ENCODE data around the gene TMEM140.
A peak's percentile ranks its signal among the peaks of the same experiment; 100 is the strongest.
"Not testable (repeated sequence)": the region's sequence is repeated elsewhere in the genome, so short reads cannot be mapped to it uniquely, and the experiment has no call there.

The TMEM140 gene

DNA sequence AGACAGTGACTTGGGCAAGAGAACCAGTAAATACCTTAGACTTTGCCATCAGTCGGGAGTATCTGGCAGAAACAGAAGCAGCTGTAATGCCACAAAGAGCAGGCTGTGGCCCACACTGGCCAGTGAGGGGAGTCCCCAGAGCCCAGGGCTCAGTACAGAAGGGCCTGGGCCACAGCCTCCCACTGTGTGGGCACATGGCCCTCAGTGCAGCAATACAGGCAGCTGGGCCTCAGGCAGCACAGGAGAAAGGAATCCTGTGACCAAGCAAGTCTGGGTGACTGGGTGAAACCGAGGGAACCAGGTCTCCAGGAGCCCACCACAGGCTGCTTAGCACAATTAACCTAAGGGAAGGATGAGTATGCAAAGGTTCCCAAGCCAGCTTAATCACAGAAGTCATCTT, 49.5 kb downstream of the TMEM140 start:
- DNase-seq, result no peak

DNA sequence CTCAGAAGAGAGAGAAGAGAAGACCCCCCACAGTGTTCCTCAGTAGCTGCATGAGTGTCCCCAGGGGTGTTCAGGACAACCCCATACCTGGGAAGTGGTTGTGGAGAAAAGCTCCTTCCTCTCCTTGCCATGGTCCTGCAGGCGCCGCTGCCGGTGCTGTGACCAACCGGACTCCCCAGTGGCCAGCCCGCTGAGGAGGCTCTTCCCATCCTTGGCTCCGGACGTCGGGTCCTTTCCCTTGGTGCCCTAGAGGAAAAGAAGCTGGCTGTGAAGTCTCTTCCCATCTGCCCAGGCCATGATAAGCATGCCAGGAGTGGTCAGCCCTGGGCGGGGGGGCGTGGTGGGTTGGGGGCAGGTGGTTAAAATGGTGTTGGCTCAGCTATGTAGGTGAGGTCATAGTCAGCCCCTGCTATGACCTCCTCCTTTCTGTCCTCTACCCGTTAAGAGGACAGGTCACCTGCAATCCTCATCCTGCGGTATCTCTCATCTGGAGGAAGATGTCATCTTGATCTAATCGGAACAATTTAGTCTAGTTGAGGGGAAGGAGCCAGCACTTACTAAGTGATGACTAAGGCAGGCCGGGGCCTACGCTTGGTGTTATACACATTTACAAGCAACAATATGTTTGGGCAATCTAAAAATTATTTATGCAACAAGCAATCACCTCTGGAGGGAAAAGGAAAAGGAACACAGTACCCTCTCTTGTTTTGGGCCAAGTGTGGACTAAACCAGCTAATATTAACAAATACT, 50.2 kb downstream of the TMEM140 start:
- no peak for DNase-seq

DNA sequence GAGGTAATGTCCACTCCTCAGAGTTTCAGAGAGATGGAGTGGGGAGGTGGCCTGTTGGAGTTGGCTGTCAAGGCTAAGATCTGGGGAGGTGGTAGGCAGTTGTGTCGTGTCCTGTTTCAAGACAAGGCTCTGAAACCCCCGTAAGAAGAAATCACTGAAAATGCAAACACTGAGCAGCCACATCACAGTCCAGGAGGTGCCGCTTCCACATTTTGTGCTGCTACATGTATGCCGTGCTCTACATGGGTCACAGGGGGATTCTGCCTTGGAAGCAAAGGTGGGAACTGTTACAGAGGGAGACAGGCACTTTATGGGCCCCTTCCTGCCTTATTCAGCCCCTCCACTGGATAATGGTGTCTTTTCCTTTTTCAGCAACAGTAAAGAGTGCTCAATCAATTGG, 51.6 kb downstream of the TMEM140 start:
- DNase-seq, result no peak

DNA sequence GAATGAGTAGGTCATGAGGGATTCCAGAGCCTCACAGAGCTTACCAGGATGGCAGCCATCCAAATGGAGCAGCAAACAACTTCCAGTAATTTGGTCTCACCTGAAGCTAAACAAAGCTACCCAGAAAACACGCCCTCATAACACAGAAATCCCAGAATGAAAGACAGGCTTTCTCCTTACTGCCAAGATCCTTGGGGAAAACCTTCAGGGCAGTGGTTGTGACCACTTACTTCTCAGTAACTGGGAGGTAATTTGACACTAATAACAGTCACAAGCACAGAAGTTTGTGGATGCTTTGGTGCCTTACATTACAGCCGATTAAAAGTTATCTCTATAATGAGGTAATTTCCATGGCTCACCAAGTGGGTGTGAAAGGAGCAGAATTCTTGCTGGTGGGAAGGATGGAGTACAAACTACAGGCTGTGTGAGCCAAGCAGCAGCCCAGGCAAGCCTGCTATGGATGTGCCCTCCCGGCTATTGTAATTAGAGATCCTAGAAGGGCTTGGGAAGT, 53.0 kb downstream of the TMEM140 start:
- DNase-seq, result no peak

DNA sequence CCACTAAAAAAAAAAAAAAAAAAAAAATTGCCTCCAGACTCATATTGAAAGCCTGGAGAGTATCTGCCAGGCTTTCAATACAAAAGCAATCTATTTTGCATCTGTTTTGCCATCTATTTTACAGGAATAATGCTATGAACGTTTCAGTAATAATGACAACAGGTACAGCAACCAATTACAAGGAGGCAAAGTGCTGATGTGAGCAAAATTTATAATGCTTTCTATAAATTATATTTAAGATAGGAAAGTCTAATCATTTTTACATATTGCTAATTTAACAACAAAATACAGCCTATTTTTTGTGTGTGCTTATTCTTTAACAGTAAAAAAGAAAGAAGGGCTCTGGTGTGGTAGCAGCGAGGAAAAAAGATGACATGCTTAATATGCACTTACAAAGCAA, 53.5 kb downstream of the TMEM140 start:
- DNase-seq, result no peak

DNA sequence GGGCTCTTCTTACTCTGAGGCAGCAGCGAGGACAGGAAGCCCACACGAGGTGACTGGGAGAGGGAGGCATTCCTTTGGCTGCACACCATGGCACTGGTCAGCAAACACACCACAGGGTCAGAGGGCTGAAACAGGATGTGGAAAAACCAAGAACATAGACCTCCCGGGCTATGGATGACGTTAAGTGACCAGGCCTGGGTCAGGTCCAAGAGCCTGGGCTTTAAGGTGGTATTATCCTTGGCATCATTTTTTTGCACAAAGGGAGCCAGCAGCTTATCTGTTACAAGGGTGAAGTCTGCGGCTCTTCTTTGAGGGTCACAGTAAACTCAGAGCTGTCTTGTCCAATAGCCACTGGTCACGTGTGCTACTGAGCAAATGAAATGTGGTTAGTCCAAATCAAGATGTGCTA, 56.5 kb downstream of the TMEM140 start:
- DNase-seq, result no peak

DNA sequence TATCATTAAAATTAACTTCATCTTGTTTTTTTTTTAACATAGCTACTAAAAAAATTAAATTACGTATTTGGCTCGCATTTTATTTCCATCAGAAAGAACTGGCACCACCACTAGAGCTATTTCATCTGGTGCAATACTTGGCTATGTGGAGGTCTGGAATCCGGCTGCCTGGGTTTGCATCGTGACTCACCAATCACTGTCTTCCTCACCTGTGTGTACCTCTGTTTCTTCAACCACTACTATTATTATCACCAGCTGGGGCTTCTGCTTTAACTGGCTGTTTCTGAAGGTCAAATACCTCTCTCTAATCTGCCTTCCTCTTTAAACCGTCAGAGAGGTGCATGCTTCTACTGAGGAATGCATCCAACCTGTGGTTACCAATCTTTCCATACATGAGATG, 57.0 kb downstream of the TMEM140 start:
- DNase-seq, result no peak

DNA sequence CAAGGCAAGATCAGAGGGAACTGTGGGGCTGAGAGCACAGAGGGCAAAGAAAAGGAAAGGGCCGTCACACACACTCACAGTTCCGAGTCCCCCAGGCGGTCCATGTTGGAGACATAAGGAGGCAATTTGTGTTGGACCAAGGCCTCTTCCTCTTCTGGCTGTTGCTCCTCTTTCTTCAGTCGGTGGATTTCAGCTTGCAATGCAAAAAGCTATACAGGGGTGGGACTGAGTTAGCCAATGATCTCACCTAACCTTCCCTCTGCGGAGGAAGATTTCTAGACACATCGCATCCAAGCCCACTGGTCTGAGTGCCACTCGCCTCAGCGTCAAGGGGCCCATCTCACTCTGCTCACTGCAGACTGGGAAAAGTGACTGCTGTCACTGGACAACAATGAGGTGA, 58.0 kb downstream of the TMEM140 start:
- DNase-seq, result no peak

DNA sequence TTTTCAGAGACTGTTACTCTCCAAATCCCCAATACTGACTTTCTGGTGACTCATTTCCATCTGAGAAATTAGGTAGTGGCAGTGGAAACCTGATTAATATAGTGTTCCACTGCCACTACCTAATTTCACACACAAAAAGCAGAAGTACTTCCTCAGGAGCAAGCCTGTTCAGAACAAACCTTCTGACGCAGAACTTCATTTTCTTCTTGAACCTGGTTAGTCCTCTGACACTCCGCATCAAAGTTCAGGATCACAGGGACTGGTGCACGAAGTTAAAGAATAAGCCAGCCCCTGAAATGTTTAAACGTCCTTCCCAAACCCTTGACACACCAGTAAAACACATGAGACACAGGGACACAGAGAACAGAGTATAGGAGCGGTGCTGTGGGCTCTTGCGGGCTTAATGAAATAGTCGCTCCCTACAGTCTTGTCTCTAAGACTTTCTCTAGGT, 59.1 kb downstream of the TMEM140 start:
- no peak for DNase-seq

DNA sequence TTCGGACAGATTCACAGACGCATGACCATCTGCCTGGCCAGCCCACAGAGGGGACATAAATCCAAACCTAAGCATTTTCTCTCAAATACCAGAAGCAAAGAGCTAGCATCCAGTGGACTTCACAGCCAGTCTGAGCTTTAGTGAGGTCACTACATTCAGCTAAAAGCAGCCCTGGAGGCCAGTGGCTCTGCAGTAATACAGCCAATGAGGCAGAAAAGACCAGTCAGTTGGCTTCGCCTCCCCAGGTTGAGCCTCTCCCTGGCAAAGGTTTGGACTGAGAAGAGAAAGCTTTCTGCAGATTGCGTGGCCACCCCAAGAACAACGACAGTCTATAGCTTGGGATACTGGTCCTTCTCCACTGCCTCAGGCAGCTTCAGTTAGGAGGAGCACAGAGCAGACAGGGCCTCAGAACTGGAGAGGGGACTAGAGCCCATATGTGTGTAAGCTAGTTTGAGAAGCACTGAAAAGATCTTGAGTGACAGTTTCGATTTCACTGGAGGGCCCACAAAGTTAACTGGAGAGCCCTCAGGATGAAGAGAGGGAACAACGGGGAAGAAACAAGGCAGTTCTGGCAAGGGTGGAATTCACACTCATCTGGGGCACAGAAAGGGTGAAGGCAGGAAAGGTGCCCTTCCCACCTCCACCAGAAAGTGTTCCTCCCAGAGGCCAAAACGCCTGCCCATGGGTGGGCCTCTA, 59.7 kb downstream of the TMEM140 start:
- no peak for DNase-seq

DNA sequence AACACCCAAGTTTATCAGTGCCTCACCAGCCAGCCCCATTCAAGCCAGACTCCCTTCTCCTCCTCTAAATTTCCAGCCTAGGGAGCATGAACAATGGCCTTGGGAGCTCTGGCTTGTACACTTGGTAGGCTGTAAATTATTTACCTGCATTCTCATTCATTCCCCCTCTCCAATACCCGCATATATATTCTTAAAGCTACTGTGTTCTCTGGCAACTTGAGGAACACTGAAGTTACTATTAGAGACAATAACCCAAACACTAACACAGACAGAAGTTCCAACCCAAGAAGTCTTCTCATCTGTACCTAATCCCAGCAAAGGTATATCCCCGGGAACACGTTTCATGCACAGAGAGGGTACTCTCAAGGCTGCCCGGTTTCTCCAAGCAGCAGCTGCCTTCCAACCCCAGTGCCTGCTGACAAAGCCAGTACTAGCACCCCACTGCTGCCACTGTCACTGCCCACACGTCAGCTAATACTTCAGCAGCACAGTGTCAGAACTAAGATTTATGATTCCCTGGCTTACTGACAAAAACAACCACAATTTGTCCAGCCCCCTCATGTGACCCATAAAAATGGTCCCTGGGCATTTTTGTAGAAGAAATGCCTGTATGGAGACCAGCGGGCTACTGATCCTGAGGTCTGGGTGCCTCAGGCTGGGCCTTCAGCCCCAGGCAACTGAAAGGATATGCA, 60.4 kb downstream of the TMEM140 start:
- no peak for DNase-seq

DNA sequence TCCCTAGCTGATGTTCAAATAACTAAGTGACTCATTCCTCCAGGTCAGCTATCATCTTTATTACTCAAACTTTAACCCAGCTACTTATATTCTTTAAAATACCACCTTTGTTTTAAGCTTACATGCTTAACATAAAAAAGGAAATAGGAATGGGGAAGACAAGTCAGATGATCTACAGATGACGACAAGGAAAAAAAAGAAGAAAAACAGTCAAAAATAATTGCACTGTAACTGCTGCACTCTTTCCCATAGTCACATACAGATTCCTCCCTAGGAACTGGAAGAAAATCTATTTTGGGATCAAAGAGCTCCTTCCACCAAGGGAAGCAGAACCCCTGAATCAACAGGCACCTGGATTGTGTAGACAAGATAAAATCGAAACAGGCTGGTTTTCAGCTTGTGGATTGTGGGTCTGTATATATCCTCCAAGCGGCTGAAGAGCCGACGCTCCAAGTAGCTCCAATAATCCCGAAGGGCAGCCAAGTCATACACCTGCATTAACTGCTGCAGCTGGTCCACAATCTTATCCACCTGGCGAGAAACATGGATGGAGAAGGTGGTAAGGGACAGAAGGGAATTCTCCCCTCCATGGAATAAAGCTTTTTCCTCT, 61.5 kb downstream of the TMEM140 start:
- no peak for DNase-seq

DNA sequence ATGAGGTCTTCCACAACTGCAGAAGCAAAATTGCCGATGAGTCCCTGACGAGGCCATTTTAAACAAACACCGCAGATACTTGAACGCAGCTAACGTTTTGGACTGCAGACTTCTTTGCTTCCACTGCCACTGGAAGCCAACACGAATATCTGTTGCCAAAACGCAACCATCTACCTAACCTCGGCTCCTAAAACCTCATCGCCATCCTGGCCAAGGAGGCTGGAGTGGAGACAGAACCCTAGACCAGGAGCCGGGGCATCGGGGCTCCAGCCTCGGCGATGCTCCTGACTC, 63.0 kb downstream of the TMEM140 start:
- no peak for DNase-seq

DNA sequence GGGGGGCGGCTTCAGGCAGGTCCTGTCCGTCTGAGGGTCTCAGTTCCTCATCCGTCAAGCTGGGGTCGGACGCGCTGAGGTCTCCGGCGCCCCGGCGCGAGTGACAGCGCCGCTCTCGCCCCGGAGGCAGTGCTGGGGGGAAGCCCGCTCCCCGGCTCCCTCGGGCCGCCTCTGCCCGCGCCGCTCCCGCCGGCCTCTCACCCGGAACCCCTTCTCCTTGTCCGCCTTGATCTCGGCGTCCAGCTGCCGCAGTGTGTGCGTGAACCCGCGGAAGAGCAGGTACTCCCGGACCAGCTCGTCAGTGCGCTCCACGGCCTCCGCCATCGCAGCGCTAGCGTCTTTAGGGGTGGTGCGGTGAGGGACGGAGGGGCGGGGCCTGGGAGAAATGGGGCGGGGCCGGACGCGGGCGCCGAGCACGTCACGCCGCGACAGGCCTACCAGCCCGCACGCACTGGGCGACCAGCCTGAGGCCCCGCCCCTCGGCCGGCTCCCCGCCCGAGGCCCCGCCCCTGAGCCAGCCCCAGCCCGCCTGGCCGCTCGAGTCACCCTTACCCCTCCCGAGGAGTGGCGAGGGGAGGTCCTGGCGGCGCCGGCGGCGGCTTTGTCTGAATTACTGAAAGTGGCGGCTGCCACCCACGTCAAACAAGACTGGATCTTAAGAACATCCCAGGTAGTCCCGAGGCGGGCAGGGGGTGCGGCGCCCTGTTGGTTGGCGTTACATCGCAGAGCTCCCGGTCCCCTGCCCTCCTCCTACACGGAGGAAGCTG, 63.5 kb downstream of the TMEM140 start, which contains the start of gene WDR91:
Gene WDR91, minus strand, starts transcription at position 348 of the 767 bp plus-strand sequence. Its CDS starts 24 bp downstream, at position 324.
- peak; percentile 65 for DNase-seq

DNA sequence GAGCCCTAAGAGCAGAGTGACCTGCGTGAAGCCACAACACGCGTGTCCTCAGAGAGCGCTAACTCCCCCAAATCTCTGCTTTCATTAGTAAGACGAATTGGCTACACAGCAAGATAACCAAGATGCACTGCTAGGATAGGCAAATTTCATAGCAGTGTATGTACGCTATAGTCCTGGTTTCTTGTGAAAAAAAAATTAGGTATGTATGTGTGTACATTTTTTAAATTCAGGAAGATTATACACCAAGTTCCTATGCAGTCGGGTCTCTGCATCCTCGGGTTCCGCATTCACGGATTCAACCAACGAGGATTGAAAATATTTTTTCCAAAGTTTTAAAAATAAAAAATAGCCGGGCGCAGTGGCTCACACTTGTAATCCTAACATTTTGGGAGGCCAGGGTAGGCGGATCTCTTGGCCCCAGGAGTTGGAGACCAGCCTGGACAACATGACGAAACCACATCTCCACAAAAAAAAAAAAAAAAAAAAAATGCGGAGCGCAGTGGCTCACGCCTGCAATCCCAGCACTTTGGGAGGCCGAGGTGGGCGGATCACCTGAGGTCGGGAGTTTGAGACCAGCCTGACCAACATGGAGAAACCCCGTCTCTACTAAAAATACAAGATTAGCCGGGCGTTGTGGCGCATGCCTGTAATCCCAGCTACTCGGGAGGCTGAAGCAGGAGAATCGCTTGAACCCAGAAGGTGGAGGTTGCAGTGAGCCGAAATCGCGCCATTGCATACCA, 64.2 kb downstream of the TMEM140 start:
- DNase-seq, result not testable (repeated sequence)

DNA sequence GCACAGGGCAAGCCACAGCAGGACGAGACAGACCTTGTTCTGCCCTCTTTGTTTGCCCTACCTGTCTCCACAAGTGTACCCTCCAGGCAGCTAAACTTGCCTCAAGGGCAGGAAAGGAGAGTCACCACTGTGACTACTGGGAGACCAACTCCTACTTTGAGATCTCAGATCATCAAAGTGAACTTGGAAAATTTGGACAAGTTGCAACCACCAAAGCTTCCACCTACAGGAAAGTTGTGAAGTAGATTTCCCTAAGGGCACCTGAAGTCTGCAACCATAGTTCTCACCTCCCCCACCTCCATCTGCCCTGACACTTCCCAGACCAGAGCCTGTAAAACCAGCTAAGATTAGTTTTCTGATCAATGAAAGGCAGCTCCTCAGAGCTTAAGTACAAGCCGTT, 66.0 kb downstream of the TMEM140 start:
- DNase-seq, result no peak

DNA sequence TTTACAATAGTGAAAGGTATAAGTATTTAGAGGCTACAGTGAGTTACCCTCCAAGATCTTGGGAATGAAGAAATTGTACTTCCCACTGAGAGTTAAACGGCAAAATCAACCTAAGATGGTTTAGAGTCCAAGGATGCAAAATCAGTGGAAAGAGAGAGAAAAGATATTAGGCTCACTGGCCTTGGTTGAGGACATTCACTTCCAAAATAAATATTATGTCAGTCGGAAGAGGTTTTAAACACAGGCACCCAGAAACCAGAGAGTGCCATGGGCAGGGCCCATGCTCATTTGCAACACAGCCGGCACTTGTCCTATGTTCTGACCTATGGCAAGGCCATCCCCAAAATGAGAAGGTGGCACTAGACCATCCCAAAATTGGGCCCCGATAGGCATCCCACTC, 67.3 kb downstream of the TMEM140 start:
- DNase-seq, result no peak

DNA sequence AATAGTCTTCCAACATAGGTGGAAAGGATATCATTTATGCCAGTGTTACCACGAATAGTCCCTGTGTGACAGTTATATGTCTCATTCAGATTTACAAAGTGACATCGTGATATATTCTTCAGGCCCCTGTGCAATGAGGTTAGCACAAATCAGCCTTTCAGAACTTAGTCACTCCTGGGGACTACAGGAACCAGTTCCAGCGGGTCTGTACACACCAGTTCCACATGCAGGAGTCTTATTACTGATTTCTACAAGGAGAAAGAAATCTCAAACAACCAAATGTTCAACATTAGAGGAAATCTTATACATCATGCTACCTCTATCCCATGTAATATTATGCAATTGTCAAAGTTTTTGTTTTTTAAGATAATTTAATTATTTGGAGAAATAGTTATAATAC, 67.8 kb downstream of the TMEM140 start:
- no peak for DNase-seq

Measured in NCI-H1048 (cell line).